Stimulated activated CD4-positive, alpha-beta T cell treated with anti-CD3 and anti-CD28 coated beads, Interleukin-15, amount 100 ng/mL, for 1 hour (primary cell): ENCODE data around the gene DPF1.

Experiments used
- DNase-seq, 2 donors: peaks; one replicate each; pipeline ENCODE4 v3.0.0-alpha.2; 2020; ENCODE audit warnings: low read depth in 1 of 2, low spot score in 1 of 2

The DPF1 gene

GRCh38 chr19:38221919-38222830 is 1.8 kb downstream of the DPF1 start:
- no peak for DNase-seq

GRCh38 chr19:38221421-38221820 is 2.6 kb downstream of the DPF1 start:
- DNase-seq: no peak

GRCh38 chr19:38219221-38219620 is 4.8 kb downstream of the DPF1 start:
- no peak for DNase-seq

- no peak for DNase-seq
These were observed 5.8 kb downstream of the DPF1 start for GRCh38 chr19:38218204-38218603.

- DNase-seq: no peak
These were observed 7.0 kb downstream of the DPF1 start for GRCh38 chr19:38216785-38217641.

GRCh38 chr19:38213911-38214625 is 10.0 kb downstream of the DPF1 start:
- DNase-seq: peak in 1 of 2 donors; percentile 16

- DNase-seq: no peak
These were observed 10.6 kb downstream of the DPF1 start for GRCh38 chr19:38213469-38213868.

- no peak for DNase-seq
These were observed 12.3 kb downstream of the DPF1 start for GRCh38 chr19:38211766-38212165.

- no peak for DNase-seq
These were observed 12.9 kb downstream of the DPF1 start for GRCh38 chr19:38211151-38211591.

- DNase-seq: no peak
These were observed 13.5 kb downstream of the DPF1 start for GRCh38 chr19:38210458-38210987.

GRCh38 chr19:38209671-38210457 is 14.2 kb downstream of the DPF1 start:
- no peak for DNase-seq

GRCh38 chr19:38209152-38209551 is 14.9 kb downstream of the DPF1 start:
- DNase-seq: no peak

GRCh38 chr19:38208571-38208970 is 15.5 kb downstream of the DPF1 start:
- DNase-seq: no peak

- DNase-seq: no peak
These were observed 16.5 kb downstream of the DPF1 start for GRCh38 chr19:38207543-38207942.

- DNase-seq: no peak
These were observed 17.1 kb downstream of the DPF1 start for GRCh38 chr19:38206928-38207327.

- DNase-seq: no peak
These were observed 17.8 kb downstream of the DPF1 start for GRCh38 chr19:38206006-38206745.

- no peak for DNase-seq
These were observed 19.3 kb downstream of the DPF1 start for GRCh38 chr19:38204728-38205127.

- DNase-seq: no peak
These were observed 19.9 kb downstream of the DPF1 start for GRCh38 chr19:38204096-38204495.

GRCh38 chr19:38203197-38203596 is 20.8 kb downstream of the DPF1 start:
- DNase-seq: no peak

GRCh38 chr19:38202504-38202903 is 21.5 kb downstream of the DPF1 start:
- DNase-seq: no peak
